ENCODE results near the gene PRKN. TPM values are rescaled to one million over a fixed set of nuclear protein-coding genes. Genes with fewer than 3 reads are reported as not detected.

Gene PRKN
- total RNA-seq, 2 donors from 2014 or later = 6.7 to 8.2 TPM

- ATAC-seq (no peak), DNase-seq (no peak)
- no peaks in the 10 kb centered on the region for H3K27me3 ChIP-seq
- 96 to 97% methylated on average over 2 of the region's 2 CpGs for WGBS, 2 donors
- TF ChIP-seq POLR2A (IDR thresholded peaks at IDR 0.05) (no peak), CTCF (IDR thresholded peaks at IDR 0.05) (no peak)
- no peak overlapping the region for H3K27ac ChIP-seq
- no peaks in the 10 kb centered on the region for H3K4me1 ChIP-seq
- no peaks in the 10 kb centered on the region for H3K36me3 ChIP-seq (replicated peaks in 1 of 2; ENCODE audit: insufficient read depth in 1 of 2, low read depth in 2 of 2)
- intact Hi-C loops (cut with DNase I) = no loop called here
- no peak overlapping the region for H3K4me3 ChIP-seq
- H3K9me3 ChIP-seq = peaks cover 0 to 6% (median 0%) of the 10 kb centered on the region in 3 donors
These were observed 1078.5 kb downstream of the PRKN start for GRCh38 chr6:161649068-161649467.

GRCh38 chr6:161647234-161647633 is 1080.3 kb downstream of the PRKN start:
- TF ChIP-seq CTCF (IDR thresholded peaks at IDR 0.05) = no peak
- TF ChIP-seq POLR2A (IDR thresholded peaks at IDR 0.05) = no peak
- WGBS, 2 donors = 59 to 74% methylated on average over 4 of the region's 4 CpGs
- Histone ChIP-seq H3K4me3 (no peak overlapping the region), H3K27me3 (no peaks in the 10 kb centered on the region), H3K9me3 (peaks cover 0 to 6% (median 0%) of the 10 kb centered on the region in 3 donors), H3K36me3 (replicated peaks in 1 of 2; ENCODE audit: insufficient read depth in 1 of 2, low read depth in 2 of 2) (no peaks in the 10 kb centered on the region), H3K27ac (no peak overlapping the region), H3K4me1 (no peaks in the 10 kb centered on the region)
- intact Hi-C loops (cut with DNase I) = no loop called here
- ATAC-seq = no peak
- no peak for DNase-seq

- Histone ChIP-seq H3K4me1 (no peaks in the 10 kb centered on the region), H3K4me3 (no peak overlapping the region), H3K9me3 (peaks cover 0 to under 1% (median 0%) of the 10 kb centered on the region in 3 donors), H3K27ac (no peak overlapping the region), H3K27me3 (no peaks in the 10 kb centered on the region), H3K36me3 (replicated peaks in 1 of 2; ENCODE audit: insufficient read depth in 1 of 2, low read depth in 2 of 2) (no peaks in the 10 kb centered on the region)
- TF ChIP-seq CTCF (IDR thresholded peaks at IDR 0.05) (no peak), POLR2A (IDR thresholded peaks at IDR 0.05) (no peak)
- DNase-seq (no peak), ATAC-seq (no peak)
- 48 to 52% methylated on average over 7 of the region's 7 CpGs for WGBS, 2 donors
- intact Hi-C loops (cut with DNase I) = no loop called here
These were observed 1083.0 kb downstream of the PRKN start for GRCh38 chr6:161644521-161644920.

GRCh38 chr6:161641175-161641574 is 1086.4 kb downstream of the PRKN start:
- 68 to 76% methylated on average over 1 of the region's 1 CpG for WGBS, 2 donors
- TF ChIP-seq POLR2A (IDR thresholded peaks at IDR 0.05) = no peak
- no peak for TF ChIP-seq CTCF (IDR thresholded peaks at IDR 0.05)
- Histone ChIP-seq H3K9me3 (no peaks in the 10 kb centered on the region), H3K27me3 (no peaks in the 10 kb centered on the region), H3K27ac (no peak overlapping the region), H3K36me3 (replicated peaks in 1 of 2; ENCODE audit: insufficient read depth in 1 of 2, low read depth in 2 of 2) (no peaks in the 10 kb centered on the region), H3K4me3 (no peak overlapping the region), H3K4me1 (no peaks in the 10 kb centered on the region)
- no peak for ATAC-seq
- no peak for DNase-seq
- intact Hi-C loops (cut with DNase I) = no loop called here

- no peak for DNase-seq
- ATAC-seq = no peak
- 60 to 75% methylated on average over 2 of the region's 2 CpGs for WGBS, 2 donors
- TF ChIP-seq POLR2A (IDR thresholded peaks at IDR 0.05) (no peak), CTCF (IDR thresholded peaks at IDR 0.05) (no peak)
- no peaks in the 10 kb centered on the region for H3K4me1 ChIP-seq
- H3K27me3 ChIP-seq = no peaks in the 10 kb centered on the region
- no peak overlapping the region for H3K27ac ChIP-seq
- no peak overlapping the region for H3K4me3 ChIP-seq
- intact Hi-C loops (cut with DNase I) = no loop called here
- no peaks in the 10 kb centered on the region for H3K36me3 ChIP-seq (replicated peaks in 1 of 2; ENCODE audit: insufficient read depth in 1 of 2, low read depth in 2 of 2)
- H3K9me3 ChIP-seq = no peaks in the 10 kb centered on the region
These were observed 1087.8 kb downstream of the PRKN start for GRCh38 chr6:161639772-161640171.
